ENCODE data around the gene WWOX. TPM values are rescaled to one million over a fixed set of nuclear protein-coding genes. Genes with fewer than 3 reads are reported as not detected.

Gene WWOX
- total and polyA plus RNA-seq, 2 donors (not counting 3 experiments of a cell fraction or from before 2014, with no cell fraction given): 6.2 to 12.5 TPM

- ChIA-PET CTCF (no interaction called here), POLR2A (no interaction called here)
- no peaks in the 10 kb centered on the region for H3K27me3 ChIP-seq (ENCODE audit: control insufficient read depth in 2 of 2, insufficient read depth in 2 of 2, low read length in 2 of 2)
- H3K4me3 ChIP-seq (replicated peaks in 1 of 3; ENCODE audit: insufficient read depth in 1 of 3, low read depth in 1 of 3, low read length in 3 of 3): no peak overlapping the region
- intact Hi-C loops (cut with micrococcal nuclease): no loop called here
- no peaks in the 10 kb centered on the region for H3K9me3 ChIP-seq (replicated peaks; ENCODE audit: control insufficient read depth, insufficient read depth, low read length)
- no peak overlapping the region for H3K4me2 ChIP-seq (ENCODE audit: insufficient read depth, low read length)
- no peaks in the 10 kb centered on the region for H3K4me1 ChIP-seq (ENCODE audit: control insufficient read depth, extremely low read depth, insufficient read depth, low read length)
- H2AFZ ChIP-seq (ENCODE audit: low read depth, low read length): no peak overlapping the region
- H3K27ac ChIP-seq (ENCODE audit: insufficient read depth, low read depth, low read length): no peak overlapping the region
- BruUV-seq (replicated peaks): no TSS peak
- H3K36me3 ChIP-seq (ENCODE audit: control insufficient read depth in 2 of 2, extremely low read depth in 1 of 2, insufficient read depth in 2 of 2, low read length in 2 of 2): no peaks in the 10 kb centered on the region
- FAIRE-seq: no peak
- H3K9ac ChIP-seq (replicated peaks; ENCODE audit: extremely low read depth, insufficient read depth, low read length): no peak overlapping the region
- TF ChIP-seq EZH2 (IDR thresholded peaks at IDR 0.05; ENCODE audit: borderline replicate concordance, low read depth, low read length, severe bottlenecking): no peak
- no peak for TF ChIP-seq JUN (IDR thresholded peaks at IDR 0.05; ENCODE audit: borderline replicate concordance, insufficient read depth, insufficient read length, low read depth)
- no peak for DNase-seq (ENCODE audit: low read depth, low spot score)
- H4K20me1 ChIP-seq (replicated peaks; ENCODE audit: control insufficient read depth, extremely low read depth, insufficient read depth, low read length): no peaks in the 10 kb centered on the region
- H3K79me2 ChIP-seq (ENCODE audit: control insufficient read depth, insufficient read depth, low read length): no peaks in the 10 kb centered on the region
- H3K9me1 ChIP-seq (replicated peaks; ENCODE audit: control insufficient read depth, extremely low read depth, insufficient read depth, low read length): no peaks in the 10 kb centered on the region
- dilution Hi-C loops (cut with MboI; ENCODE audit: extremely low pct_ligation_motif_present, low sequenced_read_pairs): no loop called here
These were observed 71.1 kb downstream of the WWOX start for GRCh38 chr16:78170494-78170933.

- Histone ChIP-seq H3K4me3 (replicated peaks in 1 of 3; ENCODE audit: insufficient read depth in 1 of 3, low read depth in 1 of 3, low read length in 3 of 3) (no peak overlapping the region), H2AFZ (ENCODE audit: low read depth, low read length) (no peak overlapping the region), H3K4me2 (ENCODE audit: insufficient read depth, low read length) (no peak overlapping the region), H3K36me3 (ENCODE audit: control insufficient read depth in 2 of 2, extremely low read depth in 1 of 2, insufficient read depth in 2 of 2, low read length in 2 of 2) (no peaks in the 10 kb centered on the region), H3K79me2 (ENCODE audit: control insufficient read depth, insufficient read depth, low read length) (no peaks in the 10 kb centered on the region), H3K9me1 (replicated peaks; ENCODE audit: control insufficient read depth, extremely low read depth, insufficient read depth, low read length) (no peaks in the 10 kb centered on the region), H3K27ac (ENCODE audit: insufficient read depth, low read depth, low read length) (no peak overlapping the region), H3K4me1 (ENCODE audit: control insufficient read depth, extremely low read depth, insufficient read depth, low read length) (no peaks in the 10 kb centered on the region), H3K9ac (replicated peaks; ENCODE audit: extremely low read depth, insufficient read depth, low read length) (no peak overlapping the region), H3K9me3 (replicated peaks; ENCODE audit: control insufficient read depth, insufficient read depth, low read length) (no peaks in the 10 kb centered on the region), H4K20me1 (replicated peaks; ENCODE audit: control insufficient read depth, extremely low read depth, insufficient read depth, low read length) (no peaks in the 10 kb centered on the region), H3K27me3 (ENCODE audit: control insufficient read depth in 2 of 2, insufficient read depth in 2 of 2, low read length in 2 of 2) (no peaks in the 10 kb centered on the region)
- no peak for FAIRE-seq
- CTCF ChIA-PET: no interaction called here
- POLR2A ChIA-PET: no interaction called here
- BruUV-seq (replicated peaks): no TSS peak
- dilution Hi-C loops (cut with MboI; ENCODE audit: extremely low pct_ligation_motif_present, low sequenced_read_pairs): no loop called here
- intact Hi-C loops (cut with micrococcal nuclease): no loop called here
- no peak for DNase-seq (ENCODE audit: low read depth, low spot score)
- TF ChIP-seq POLR2A (IDR thresholded peaks at IDR 0.05; ENCODE audit: low read depth, low read length) (no peak), GATA2 (IDR thresholded peaks at IDR 0.05; ENCODE audit: insufficient read depth, insufficient read length, low read depth, low read length) (no peak), EZH2 (IDR thresholded peaks at IDR 0.05; ENCODE audit: borderline replicate concordance, low read depth, low read length, severe bottlenecking) (no peak), FOS (IDR thresholded peaks at IDR 0.05; ENCODE audit: borderline replicate concordance, insufficient read depth, low read length) (no peak), JUN (IDR thresholded peaks at IDR 0.05; ENCODE audit: borderline replicate concordance, insufficient read depth, insufficient read length, low read depth) (no peak), CTCF (IDR thresholded peaks at IDR 0.05; ENCODE audit: extremely low read depth in 1 of 2, insufficient read depth in 1 of 2, low read depth in 1 of 2, low read length in 2 of 2) (no peak), MYC (IDR thresholded peaks at IDR 0.05; ENCODE audit: low read depth, low read length) (no peak), POLR2AphosphoS5 (IDR thresholded peaks at IDR 0.05; ENCODE audit: insufficient read depth, low read depth, low read length) (no peak), MAX (IDR thresholded peaks at IDR 0.05; ENCODE audit: insufficient read depth, insufficient read length) (no peak)
These were observed 75.8 kb downstream of the WWOX start for GRCh38 chr16:78175287-78175686.
